Fibroblast of skin of right biceps (primary cell): Measurements from ENCODE around the gene LILRA2.
"Not testable (repeated sequence)": the region's sequence is repeated elsewhere in the genome, so short reads cannot be mapped to it uniquely, and the experiment has no call there.

Experiments used
- DNase-seq: peaks from one replicate; pipeline ENCODE4 v3.0.0-alpha.2; 2013

Gene LILRA2

DNA sequence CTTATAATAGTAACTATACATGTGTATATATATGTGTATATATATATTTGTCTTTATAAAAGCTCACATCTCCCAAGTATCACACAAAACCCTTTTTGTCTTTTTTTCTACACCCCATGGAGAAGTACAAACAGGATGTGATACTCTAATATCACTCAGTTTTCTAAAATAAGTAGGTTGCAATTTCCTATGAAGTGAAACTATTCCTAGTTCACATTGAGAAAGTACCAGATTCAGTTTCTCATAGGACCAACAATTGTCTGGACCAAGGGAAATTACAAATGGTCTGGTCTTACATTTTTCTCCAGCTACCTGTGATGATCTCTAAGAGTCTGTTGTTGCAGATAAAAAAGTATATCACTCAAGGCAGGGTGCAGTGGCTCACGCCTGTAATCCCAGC is 38.8 kb downstream of the LILRA2 start:
- no peak for DNase-seq

DNA sequence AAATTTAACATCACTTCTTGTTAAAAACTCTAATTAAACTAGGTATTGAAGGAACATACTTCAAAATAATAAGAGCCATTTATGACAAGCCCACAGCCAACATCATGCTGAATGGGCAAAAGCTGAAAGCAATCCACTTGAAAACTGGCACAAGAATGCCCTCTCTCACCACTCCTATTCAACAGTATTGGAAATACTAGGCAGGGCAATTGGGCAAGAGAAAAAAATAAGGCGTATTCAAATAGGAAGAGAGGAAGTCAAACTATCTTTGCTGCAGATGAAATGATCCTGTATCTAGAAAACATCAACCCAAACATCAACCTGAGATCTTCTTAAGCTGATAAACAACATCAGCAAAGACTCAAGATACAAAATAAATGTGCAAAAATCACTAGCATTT is 41.1 kb downstream of the LILRA2 start:
- DNase-seq, result no peak

DNA sequence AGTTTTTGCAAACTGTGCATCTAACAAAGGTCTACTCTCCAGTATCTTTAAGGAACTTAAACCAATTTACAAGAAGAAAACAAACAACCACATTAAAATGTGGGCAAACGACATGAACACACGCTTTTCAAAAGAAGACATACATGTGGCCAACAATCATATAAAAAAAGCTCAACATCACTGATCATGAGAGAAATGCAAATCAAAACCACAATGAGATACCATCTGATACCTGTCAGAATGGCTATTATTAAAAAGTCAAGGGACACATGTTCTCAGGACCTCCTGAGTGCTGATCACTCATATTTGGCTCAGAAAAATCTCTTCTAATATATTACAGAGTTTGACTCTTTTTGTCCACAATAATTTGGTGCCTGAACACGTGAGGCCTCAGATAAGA is 42.5 kb downstream of the LILRA2 start:
- DNase-seq, result no peak

DNA sequence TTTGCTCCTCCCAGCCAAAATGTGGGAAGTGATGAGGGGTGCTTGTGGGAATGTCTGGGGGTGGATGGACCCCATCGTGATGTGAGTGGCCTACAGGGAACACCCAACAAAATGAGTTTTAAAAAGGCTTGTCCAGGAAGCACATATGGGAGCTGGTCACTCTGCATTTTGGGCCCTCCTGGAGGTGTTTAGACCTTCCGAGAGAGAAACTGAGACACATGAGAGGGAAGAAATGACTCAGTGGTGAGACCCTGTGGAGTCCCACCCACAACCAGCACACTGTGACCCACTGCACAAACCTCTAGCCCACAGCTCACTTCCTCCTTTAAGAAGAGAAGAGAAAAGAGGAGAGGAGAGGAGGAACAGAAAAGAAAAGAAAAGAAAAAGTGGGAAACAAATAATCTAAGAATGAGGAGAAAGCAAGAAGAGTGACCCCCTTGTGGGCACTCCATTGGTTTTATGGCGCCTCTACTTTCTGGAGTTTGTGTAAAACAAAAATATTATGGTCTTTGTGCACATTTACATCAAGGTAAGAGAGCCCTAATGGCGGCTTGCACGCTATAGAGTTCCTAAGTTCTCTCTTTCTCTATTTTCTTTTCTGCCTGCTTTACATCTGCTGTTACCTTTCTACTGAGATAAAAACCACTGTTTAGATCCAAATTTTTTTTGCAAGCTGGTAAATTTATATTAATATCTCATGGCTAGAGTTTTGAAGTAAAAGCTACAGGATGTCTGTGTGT is 43.4 kb downstream of the LILRA2 start:
- DNase-seq, result no peak

DNA sequence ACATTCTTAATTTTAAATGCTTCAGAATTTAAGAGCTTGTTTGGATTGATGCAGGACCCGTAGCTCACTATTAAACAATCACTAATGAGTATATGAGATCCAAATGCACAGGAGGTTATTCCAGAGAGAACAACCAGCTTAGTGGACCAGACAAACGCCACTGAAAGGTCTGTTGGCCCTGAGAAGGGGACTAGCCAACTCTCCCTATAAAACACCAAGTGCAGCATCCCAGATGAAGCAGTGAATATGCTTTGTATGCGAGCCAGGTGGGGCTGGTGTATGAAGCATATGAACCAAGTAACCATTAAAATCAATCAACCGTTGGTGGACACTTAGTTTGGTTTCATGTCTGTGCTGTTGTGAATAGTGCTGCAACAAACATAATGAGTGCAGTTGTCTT is 46.9 kb downstream of the LILRA2 start:
- no peak for DNase-seq

DNA sequence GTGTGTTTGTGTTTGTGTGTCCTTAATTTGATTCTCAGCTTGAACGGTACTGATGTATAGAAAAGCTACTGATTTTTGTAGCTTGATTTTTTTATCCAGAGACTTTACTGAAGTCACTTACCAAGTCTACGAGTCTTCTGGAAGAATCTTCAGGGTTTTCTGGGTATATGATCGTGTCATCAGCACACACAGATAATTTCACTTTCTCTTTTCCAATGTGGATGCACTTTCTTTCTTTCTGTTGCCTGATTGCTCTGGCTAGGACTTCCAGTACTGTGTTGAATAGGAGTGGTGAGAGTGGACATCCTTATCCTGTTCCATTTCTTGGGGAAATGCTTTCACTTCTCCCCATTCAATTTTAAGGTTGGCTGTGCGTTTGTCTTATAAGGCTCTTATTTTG is 48.8 kb downstream of the LILRA2 start:
- DNase-seq, result no peak

DNA sequence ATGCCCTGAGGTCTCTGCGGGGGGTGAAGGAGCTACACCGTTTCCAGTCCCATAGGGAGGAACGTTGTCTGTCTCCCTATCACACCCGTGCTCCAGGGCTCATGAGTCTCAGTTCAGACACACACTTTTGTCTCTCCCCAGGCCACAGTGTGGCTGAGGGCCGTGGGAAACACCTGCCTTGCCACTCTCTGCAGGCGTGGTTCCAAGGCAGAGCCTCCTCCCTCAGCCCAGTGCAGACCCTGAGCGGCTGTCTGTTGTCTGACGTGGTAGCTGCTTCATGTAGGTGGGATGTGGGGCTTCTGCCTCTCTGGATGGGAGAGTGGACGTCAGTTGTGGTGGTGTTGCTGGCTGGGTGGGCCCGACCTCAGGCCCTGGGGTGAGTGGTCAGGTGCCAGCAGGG is 50.6 kb downstream of the LILRA2 start:
- not testable (repeated sequence) for DNase-seq

DNA sequence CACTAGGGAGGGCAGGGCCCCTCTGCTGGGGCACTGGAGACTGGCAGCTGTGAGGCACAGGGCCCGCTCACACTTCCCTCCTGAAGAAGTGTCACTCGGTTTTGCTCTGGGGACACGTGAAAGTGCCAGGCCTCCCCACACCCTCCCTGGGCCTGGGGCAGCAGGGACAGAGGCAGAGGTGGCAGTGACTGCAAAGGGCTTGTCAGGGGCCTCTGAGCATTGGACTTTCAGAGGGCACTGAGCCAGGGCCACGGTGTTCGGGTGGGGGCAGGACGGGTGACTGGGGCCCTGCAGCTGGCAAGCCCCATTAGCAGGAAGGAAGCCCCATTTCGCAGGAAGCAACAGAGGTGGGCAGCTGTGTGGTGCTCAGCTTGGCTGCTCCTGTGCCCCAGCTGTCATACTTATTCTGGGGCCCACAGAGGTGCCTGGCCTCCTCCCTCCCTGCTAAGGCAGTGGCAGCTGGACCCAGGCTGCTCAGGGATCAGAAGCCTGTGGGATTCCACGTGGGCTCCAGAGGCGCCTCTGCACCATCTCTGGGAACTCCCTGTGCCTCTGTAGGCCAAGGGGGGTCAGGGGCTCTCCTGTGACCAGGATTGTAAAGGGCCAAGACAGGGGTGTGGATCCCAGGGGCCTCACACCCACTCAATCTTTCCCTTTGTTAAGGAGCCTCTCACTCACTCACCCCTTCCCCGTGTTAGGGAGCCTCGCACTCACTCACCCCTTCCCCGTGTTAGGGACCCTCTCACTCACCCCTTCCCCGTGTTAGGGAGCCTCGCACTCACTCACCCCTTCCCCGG is 51.5 kb downstream of the LILRA2 start:
- DNase-seq, result not testable (repeated sequence)

DNA sequence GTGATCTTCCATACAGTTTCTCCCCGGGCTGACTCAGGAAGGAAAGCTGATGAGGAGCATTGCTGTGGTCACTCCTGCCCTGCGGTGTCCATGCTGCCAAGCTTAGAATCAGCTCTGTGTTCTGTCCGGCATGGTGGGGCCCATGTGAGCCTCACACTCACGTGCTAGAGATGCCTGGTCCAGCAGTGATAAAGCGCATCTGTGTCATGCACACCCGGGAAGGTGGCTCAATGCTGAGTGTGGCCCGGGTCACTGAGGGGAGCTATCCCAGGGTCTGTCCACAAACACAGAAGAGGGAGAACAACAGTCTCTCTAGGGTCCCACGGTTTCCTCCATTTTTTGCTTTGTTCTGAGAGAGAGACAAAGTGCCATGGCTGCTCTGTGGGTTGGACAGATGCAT is 53.2 kb downstream of the LILRA2 start:
- no peak for DNase-seq

DNA sequence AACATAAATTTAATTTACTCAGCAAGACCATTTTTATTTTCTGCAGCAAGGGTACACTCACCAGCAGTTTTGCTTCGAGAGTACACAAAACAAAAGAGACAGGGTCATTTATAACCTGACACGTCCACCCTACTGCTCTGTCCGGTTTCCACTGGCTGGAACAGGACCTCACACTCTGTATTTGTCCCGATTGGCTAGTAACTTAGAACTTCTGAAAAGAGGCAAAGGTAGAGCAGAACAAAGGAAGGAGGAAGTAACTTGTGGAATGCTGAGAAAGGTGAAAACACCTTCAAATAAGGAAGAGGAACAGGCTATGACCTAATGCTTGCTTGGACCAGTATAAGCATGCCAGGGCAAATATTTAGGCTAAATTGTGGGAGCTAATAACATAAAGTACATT is 54.3 kb downstream of the LILRA2 start:
- DNase-seq, result not testable (repeated sequence)

DNA sequence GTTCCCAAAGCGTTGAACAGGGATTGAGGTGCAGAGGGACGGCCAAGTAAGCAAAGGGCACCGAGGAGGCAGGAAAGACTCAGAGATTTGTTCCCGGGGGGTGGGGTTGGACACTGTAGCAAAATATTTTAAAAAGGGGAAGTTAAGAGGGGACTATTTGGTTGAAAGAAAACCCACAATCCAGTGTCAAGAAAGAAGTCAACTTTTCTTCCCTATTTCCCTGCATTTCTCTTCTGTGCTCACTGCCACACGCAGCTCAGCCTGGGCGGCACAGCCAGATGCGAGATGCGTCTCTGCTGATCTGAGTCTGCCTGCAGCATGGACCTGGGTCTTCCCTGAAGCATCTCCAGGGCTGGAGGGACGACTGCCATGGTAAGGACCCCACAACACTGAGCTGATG is 56.7 kb downstream of the LILRA2 start, which contains the start of gene LILRB1:
Gene LILRB1, plus strand, starts transcription at position 223 of the 400 bp plus-strand sequence. CDS start 590 bp downstream, outside the sequence.
- DNase-seq, result not testable (repeated sequence)

DNA sequence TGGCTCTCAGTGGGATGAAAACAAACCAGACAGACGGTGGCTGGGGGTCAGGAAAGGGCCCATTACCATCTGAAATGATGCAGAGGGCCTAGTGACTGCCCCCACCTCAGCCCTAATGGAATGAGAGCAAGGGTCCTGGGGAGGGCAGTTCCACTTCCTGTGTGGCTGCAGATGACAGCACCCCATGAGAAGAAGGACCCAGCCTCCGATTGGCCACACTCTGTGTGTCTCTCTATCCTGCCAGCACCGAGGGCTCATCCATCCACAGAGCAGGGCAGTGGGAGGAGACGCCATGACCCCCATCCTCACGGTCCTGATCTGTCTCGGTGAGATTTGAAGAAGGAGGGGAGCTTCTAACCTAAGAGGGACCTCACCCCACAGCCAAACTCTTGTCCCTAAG is 57.2 kb downstream of the LILRA2 start:
- no peak for DNase-seq

DNA sequence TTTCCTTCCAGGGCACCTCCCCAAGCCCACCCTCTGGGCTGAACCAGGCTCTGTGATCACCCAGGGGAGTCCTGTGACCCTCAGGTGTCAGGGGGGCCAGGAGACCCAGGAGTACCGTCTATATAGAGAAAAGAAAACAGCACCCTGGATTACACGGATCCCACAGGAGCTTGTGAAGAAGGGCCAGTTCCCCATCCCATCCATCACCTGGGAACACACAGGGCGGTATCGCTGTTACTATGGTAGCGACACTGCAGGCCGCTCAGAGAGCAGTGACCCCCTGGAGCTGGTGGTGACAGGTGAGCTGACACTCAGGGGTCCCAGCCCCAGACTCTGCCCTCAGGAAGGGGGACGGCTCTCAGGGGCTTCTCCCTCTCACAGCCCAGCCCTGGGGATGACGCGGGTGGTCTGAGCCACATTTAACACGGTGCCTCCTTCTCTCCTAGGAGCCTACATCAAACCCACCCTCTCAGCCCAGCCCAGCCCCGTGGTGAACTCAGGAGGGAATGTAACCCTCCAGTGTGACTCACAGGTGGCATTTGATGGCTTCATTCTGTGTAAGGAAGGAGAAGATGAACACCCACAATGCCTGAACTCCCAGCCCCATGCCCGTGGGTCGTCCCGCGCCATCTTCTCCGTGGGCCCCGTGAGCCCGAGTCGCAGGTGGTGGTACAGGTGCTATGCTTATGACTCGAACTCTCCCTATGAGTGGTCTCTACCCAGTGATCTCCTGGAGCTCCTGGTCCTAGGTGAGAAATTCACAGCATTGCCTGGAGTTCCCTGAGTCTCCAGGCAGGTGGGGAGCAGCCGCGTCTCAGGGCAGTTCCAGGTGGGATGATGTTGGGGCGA is 58.1 kb downstream of the LILRA2 start:
- not testable (repeated sequence) for DNase-seq

DNA sequence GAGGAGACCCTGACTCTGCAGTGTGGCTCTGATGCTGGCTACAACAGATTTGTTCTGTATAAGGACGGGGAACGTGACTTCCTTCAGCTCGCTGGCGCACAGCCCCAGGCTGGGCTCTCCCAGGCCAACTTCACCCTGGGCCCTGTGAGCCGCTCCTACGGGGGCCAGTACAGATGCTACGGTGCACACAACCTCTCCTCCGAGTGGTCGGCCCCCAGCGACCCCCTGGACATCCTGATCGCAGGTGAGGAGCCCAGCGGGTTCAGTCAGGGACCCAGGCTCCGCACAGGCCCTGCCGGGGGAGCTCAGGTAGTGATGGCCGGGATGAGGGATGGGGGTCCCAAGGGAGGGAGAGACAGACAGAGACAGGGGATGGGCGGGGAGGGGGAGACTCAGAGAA is 58.9 kb downstream of the LILRA2 start:
- DNase-seq, result not testable (repeated sequence)

DNA sequence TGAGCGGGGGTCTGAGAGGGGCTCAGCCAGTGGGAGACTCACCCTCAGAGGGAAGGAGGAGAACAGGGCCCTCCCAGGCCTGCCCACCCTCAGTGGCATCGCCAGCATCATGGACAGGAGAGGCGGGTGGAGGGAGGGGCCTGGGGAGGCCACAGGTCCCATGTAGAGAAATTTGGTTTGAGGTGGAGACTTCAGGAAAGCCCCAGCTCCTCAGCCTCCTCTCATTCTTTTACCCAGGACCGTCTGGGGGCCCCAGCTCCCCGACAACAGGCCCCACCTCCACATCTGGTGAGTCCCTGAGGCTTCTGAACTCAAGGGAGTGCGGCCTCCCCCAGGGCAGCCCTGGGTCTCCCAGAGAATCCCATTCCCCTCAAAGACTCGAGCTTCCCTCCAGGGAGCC is 59.8 kb downstream of the LILRA2 start:
- no peak for DNase-seq

DNA sequence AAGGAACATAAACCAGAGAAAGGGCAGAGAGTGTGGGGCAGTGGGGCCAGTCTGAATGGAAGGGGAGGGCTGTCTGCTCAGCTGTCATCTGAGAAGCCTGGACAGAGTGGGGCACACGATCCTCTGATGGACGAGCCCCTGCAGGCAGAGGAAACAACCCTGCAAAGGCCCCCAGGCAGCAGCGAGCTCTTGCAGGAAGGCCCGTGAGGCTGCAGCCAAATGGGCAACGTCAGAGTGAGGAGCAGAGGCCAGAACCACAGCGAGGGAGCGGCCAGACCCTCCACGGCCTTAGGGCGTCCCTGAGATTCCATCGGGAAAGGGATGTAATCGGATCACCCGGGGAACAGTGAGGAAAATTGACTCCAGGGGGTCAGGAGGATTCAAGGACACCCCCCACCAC is 62.5 kb downstream of the LILRA2 start:
- not testable (repeated sequence) for DNase-seq

DNA sequence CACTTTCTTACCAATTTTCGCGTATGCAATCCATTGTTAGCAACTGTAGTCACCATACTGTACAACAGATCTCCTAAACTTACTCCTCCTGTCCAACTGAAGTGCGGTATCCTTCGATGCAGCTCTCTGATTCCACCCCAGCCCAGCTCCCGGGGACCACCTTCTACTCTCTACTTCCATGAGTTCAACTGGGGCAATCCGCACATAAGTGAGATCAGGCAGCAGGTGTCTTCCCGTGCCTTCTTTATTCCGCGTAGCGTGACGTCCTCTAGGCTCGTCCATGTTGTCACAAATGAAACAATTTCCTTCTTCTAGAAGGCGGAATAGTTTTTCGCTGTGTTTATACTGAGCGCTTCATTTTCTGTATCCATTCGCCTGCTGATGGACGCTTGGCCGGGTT is 65.1 kb downstream of the LILRA2 start:
- no peak for DNase-seq
